Measurements from ENCODE around the gene DCC. TPM values are rescaled to one million over a fixed set of nuclear protein-coding genes. Genes with fewer than 3 reads are reported as not detected.

Gene DCC
- total and polyA plus RNA-seq, 2 of the 8 experiments (the other 6 are each of a cell fraction or from before 2014, with no cell fraction given): 0.14 to 1.4 TPM

DNA sequence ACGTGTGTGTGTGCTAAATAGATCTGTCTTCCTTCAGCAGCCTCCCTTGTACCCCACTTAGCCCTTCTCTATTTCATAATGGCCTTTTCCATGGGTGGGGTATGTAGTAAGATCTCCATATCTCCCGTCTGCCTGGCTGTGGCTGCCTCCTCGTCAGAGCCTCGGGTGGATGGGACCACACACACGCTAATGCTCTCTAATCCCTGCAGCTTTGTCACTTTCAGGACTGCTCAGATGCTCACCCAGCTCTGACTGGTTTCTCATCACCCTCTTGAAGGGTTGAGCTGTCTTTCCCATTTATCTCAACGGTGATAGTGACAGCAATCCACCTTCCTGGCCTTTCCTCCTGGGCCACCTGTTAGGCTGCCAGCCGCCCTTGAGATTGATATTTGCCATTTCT is 95.3 kb downstream of the DCC start:
- DNase-seq (ENCODE audit: low read depth in 1 of 2, low spot score in 2 of 2) (no peak), FAIRE-seq (no peak)
- Histone ChIP-seq H3K27ac (ENCODE audit: low read depth, low read length) (no peak overlapping the region), H3K56ac (replicated peaks; ENCODE audit: insufficient read length, low read depth, low read length) (no peak overlapping the region), H2AFZ (ENCODE audit: low read length) (no peak overlapping the region), H3K18ac (ENCODE audit: extremely low read depth, low read length) (no peak overlapping the region), H3K79me2 (ENCODE audit: control insufficient read depth in 1 of 2, insufficient read depth in 2 of 2, low read length in 2 of 2) (no peaks in the 10 kb centered on the region), H3K36me3 (ENCODE audit: control insufficient read depth in 2 of 4, insufficient read depth in 4 of 4, low read length in 3 of 4) (no peaks in the 10 kb centered on the region), H3K79me1 (ENCODE audit: low read depth, low read length) (no peaks in the 10 kb centered on the region; the same call in 1 of the 2 replicates), H2BK15ac (ENCODE audit: low read length) (no peak overlapping the region), H3K9ac (replicated peaks in 1 of 4; ENCODE audit: extremely low read depth in 1 of 4, low read depth in 3 of 4, low read length in 3 of 4) (no peak overlapping the region), H4K5ac (ENCODE audit: insufficient read length, low read depth, low read length) (no peak overlapping the region), H3K4ac (replicated peaks; ENCODE audit: insufficient read length, low read depth, low read length) (no peak overlapping the region), H3K14ac (ENCODE audit: insufficient read length) (no peak overlapping the region), H2BK120ac (replicated peaks; ENCODE audit: low read depth, low read length) (no peak overlapping the region), H3K4me2 (ENCODE audit: insufficient read depth in 1 of 2, low read depth in 2 of 2, low read length in 2 of 2) (no peak overlapping the region), H3K4me3 (ENCODE audit: extremely low read depth in 1 of 4, insufficient read depth in 2 of 4, low read depth in 3 of 4, low read length in 4 of 4) (no peak overlapping the region), H2AK5ac (ENCODE audit: low read depth, low read length) (no peak overlapping the region), H2BK20ac (ENCODE audit: low read length) (no peak overlapping the region), H4K20me1 (replicated peaks in 1 of 2; ENCODE audit: control insufficient read depth in 1 of 2, insufficient read depth in 2 of 2, low read length in 2 of 2) (peaks cover 0 to 1% of the 10 kb centered on the region in 2 experiments), H2BK12ac (ENCODE audit: low read depth, low read length) (no peak overlapping the region), H3K23me2 (ENCODE audit: low read depth, low read length) (no peaks in the 10 kb centered on the region), H4K8ac (ENCODE audit: extremely low read depth, insufficient read depth, low read length) (0 out of 2 replicates have a peak overlapping the region, but pooled peaks have one; percentile 9), H3K27me3 (replicated peaks in 1 of 4; ENCODE audit: control insufficient read depth in 3 of 4, extremely low read depth in 1 of 4, insufficient read depth in 3 of 4, low read length in 3 of 4) (no peaks in the 10 kb centered on the region), H2BK5ac (ENCODE audit: low read depth, low read length) (no peak overlapping the region), H3K9me3 (ENCODE audit: insufficient read depth in 2 of 2, low read depth in 1 of 2, low read length in 1 of 2) (no peaks in the 10 kb centered on the region), H3K23ac (ENCODE audit: insufficient read length) (no peak overlapping the region), H4K91ac (replicated peaks; ENCODE audit: insufficient read length, low read length) (no peak overlapping the region), H3K4me1 (replicated peaks in 1 of 4; ENCODE audit: control insufficient read depth in 3 of 4, insufficient read depth in 4 of 4, low read length in 3 of 4) (no peaks in the 10 kb centered on the region)
- CTCF ChIA-PET (ENCODE audit: partially characterized antibody): interaction anchor here (1.1 kb wide), 1 partner anchor 10 kb away, joined by 3 read pairs; no protein-coding TSS in a partner anchor
- POLR2A ChIA-PET (ENCODE audit: partially characterized antibody): no interaction called here
- WGBS, 2 experiments (ENCODE audit: extremely low coverage in 1 of 2, insufficient coverage in 1 of 2, insufficient read length in 1 of 2, insufficient replicate concordance in 2 of 2, low coverage in 1 of 2, low lambda C conversion rate in 2 of 2, missing lambda C conversion rate in 1 of 2): 92% methylated on average over 7 of the region's 7 CpGs; no CpG with 5 or more reads in 1 of the 2 experiments
- TF ChIP-seq RAD21 (IDR thresholded peaks at IDR 0.05 in 1 of 2, conservative IDR thresholded peaks at IDR 0.05 in 1 of 2; ENCODE audit: low read depth in 2 of 2, low read length in 2 of 2): no peak

Measured in H1 (cell line).